ENCODE data around the gene TLX1.

DNA sequence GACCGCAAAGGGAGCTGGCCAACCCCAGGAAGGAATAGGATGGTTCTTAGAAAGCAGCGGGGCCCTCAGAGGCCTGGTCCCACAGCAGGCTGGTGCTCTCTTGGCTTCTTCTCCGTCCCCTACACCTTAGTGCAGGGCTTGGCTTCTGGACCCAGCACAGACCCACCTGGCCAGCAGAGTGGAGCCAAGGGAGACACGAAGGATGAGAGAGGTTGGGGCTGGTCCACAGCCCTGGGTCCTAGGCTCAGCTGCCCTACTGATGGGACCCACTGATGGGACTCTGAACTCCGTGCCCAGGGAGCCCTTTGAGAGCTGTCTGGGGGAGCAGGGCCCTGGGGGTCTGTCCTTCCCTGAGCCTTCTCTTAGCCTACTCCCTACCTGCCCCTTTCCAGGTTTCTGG is 6.2 kb upstream of the TLX1 start:
- TF ChIP-seq, protein P1, sequence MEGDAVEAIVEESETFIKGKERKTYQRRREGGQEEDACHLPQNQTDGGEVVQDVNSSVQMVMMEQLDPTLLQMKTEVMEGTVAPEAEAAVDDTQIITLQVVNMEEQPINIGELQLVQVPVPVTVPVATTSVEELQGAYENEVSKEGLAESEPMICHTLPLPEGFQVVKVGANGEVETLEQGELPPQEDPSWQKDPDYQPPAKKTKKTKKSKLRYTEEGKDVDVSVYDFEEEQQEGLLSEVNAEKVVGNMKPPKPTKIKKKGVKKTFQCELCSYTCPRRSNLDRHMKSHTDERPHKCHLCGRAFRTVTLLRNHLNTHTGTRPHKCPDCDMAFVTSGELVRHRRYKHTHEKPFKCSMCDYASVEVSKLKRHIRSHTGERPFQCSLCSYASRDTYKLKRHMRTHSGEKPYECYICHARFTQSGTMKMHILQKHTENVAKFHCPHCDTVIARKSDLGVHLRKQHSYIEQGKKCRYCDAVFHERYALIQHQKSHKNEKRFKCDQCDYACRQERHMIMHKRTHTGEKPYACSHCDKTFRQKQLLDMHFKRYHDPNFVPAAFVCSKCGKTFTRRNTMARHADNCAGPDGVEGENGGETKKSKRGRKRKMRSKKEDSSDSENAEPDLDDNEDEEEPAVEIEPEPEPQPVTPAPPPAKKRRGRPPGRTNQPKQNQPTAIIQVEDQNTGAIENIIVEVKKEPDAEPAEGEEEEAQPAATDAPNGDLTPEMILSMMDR (IDR thresholded peaks at IDR 0.05) = no peak
- TF ChIP-seq POLR2A (IDR thresholded peaks at IDR 0.05) = no peak

All from body of pancreas (tissue), 4 donors.